Measurements from ENCODE around the gene CCDC201.

Gene CCDC201, protein sequence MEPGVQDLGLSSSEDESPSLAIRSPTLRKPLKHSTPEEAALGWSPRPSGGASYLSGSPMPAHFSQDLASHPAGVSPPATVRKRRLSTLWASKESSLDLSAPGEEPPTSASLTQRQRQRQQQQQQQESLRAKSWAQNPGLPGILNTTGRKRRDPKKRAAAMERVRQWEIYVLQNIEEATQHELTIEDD

DNA sequence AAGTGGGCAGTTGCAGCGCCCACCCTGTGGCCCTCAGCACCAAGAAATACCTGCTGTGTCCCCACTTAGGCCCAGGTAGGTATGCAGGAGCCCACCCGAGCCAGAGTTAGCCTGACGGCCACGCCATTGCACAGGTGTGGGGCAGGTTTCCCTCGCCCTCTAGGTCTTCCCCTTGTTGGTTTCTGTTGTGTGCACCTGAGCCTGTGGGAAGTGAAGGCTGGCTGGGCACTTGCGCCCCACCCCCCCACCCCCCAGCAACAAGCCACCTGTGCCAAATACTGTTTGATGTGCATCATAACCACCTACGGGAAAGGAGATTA is at the start of gene CCDC201:
TSS of gene CCDC201 (minus strand) at position 48 of the 320 bp plus-strand sequence. CDS start 75 bp downstream, outside the sequence.
- TF ChIP-seq, protein P1, sequence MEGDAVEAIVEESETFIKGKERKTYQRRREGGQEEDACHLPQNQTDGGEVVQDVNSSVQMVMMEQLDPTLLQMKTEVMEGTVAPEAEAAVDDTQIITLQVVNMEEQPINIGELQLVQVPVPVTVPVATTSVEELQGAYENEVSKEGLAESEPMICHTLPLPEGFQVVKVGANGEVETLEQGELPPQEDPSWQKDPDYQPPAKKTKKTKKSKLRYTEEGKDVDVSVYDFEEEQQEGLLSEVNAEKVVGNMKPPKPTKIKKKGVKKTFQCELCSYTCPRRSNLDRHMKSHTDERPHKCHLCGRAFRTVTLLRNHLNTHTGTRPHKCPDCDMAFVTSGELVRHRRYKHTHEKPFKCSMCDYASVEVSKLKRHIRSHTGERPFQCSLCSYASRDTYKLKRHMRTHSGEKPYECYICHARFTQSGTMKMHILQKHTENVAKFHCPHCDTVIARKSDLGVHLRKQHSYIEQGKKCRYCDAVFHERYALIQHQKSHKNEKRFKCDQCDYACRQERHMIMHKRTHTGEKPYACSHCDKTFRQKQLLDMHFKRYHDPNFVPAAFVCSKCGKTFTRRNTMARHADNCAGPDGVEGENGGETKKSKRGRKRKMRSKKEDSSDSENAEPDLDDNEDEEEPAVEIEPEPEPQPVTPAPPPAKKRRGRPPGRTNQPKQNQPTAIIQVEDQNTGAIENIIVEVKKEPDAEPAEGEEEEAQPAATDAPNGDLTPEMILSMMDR (IDR thresholded peaks at IDR 0.05): no peak

DNA sequence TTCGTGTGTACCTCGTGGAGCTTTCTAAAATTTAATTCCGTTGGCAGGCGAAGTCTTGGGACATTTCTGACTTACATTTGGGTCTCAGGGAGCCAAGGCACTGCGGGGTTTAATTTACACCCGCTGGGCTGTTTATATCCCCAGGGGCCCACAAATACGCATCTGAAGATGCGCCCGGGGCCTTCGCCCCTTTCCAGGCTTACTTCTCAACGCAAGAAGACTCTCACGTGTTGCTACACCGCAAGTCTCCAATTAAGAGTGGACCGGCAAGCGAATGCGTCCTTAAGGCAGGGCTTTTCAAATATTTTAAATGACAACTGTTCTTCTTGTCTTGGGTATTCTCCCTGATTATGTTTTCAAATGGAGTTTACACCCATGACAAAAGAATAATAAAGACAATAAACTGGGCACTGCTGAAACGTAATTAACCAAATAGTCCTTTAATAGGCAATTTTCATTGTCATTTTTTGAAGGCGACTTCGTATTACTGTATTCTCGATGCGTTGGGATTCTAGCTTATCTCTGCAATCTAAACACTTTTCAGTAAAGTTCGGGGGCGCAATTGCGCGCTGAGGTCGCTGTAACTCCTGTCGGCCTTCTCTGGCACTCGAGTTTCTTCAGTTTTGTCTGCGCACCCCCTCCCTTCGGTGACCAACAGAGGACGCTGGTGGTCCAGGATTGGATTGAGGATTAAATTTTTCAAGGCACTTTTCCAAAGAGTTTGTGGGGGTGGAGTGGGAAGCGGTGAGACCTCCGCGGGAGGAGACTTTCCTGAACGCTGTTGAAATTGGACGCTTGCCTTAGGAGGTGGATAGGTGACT is 49.0 kb upstream of the CCDC201 start:
- TF ChIP-seq, protein P1 (IDR thresholded peaks at IDR 0.05): peak; percentile 60

DNA sequence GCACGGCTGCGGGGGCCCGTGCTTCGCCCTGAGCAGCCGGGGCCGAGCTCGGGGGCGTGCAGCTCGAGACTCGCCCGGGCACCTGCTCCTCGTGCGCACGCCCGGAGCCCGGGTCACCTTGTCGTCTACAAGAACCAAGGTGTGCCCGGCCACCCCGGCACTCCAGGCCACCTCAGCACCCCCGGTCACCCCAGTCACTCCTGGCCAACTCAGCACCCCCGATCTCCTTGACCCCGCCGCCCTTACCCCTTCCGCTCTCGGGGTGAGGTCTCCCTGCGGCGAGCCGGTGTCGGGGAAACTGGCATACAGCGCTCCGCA is 48.5 kb upstream of the CCDC201 start:
- TF ChIP-seq, protein P1 (IDR thresholded peaks at IDR 0.05): no peak

DNA sequence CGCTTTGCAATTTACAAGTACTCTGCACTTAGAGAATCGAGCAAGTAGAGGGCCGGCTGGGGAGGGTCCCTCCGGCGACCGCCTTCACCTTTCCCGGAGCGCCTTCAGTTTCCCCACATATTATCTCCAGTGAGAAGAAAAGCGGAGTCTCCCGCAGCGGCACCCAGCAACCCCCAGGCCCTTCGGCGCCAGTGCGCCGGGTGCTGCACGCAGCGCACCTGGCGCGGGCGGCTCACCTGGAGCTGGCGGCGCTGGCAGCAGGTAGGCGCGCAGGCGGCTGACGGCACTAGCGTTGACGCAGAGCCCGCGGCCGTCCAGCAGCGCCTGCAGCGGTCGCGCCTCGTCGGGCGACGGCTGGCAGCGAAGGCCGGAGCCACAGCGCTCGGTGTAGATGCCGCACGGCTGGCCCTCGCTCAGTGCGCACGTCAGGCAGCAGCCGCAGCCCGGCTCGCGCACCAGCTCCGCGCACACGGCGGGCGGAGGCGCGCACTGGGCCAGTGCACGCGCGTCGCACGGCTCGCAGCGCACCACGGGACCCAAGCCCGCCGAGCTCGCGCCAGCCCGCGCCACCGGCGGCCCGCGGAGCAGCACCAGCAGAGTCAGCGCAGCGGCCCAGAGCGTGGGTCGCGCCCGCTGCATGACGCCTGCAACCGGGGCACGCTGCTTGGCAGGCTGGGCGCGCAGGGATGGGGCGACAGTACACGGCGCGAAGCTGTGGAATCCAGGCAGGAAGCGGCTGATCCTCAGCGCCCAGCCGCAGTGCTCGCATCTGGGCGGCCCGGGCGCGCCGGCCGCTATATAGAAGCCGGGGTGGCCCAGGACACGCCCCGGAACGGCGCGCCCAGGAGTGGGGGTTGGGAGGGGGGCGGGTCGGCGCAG is 47.9 kb upstream of the CCDC201 start, which contains the start of gene IGFBP3:
TSS of gene IGFBP3 (minus strand) at position 771 of the 879 bp plus-strand sequence. CDS start at position 639, 132 bp downstream.
- TF ChIP-seq, protein P1 (IDR thresholded peaks at IDR 0.05): no peak

DNA sequence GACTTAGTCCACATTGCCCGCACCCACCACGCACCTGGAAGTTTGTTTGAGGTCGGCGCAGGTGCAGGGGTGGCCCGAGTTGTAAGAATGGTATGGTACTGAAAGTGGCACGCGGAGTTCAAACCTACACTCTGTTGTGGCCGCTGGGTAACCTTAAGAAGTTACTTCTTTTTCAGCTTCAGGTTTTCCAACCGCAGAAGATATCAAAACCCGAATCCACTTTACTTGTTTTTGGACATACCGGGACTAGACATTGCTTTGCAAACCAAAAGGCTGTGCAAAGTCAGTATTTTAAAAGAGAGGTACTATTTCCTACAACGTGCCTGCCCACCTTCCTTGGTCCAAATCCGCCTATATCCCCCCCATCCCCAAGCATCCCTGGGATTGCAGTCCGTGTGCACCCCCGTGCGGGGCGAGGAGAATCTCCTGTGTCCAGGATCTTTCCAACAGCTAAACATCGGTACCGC is 47.1 kb upstream of the CCDC201 start:
- TF ChIP-seq, protein P1 (IDR thresholded peaks at IDR 0.05): no peak

DNA sequence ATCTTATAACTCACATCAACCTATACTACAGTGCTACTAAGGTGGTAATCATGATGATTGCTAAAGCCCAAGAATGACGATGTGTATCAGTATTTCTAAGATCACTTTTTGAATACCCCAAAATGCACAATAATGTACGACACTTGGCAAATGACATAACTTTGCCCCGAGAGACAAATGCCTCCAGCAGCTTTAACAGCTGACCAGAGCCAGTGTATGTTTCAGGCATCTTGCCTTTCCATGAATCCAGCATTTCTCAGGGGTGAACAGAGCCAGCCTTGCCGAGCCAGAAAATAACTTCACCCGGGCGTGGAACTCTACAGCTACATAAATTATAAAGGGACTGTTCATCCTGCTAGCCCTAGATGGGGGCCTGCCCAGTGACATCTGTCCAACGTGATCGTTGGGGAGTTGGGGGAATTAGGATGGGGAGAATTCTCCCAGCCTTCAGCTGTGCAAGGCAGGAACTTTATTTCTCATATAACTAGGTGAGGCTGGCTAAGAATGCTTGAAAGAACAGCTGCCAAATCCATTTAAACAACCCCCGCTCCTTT is 46.4 kb upstream of the CCDC201 start:
- TF ChIP-seq, protein P1 (IDR thresholded peaks at IDR 0.05): no peak

DNA sequence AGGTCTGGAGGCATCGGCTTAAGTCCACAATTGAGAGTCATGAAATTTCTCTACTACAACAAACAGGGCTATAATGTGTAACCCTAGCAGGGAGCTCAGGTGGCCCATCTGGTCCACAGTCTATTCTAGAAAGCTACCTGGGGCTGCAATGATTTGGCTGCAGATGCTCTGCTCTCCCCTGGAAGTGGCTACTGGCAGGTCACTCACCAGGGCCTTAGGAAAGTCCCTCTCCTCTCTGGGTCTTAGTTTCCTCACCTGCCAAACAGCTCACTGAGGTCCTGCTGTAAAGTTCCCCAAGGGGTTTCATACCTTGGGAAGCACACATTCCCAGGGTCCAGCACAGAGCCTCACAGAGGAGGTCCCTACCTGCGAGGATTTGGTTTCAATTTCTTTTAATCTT is 45.7 kb upstream of the CCDC201 start:
- TF ChIP-seq, protein P1 (IDR thresholded peaks at IDR 0.05): no peak
